HG03196 (cell line): ENCODE measurements around the gene ANO6.
"Not testable (repeated sequence)": the region's sequence is repeated elsewhere in the genome, so short reads cannot be mapped to it uniquely, and the experiment has no call there.

ENCODE experiments used
- ATAC-seq: cut with Tn5 transposase; IDR thresholded peaks from one replicate; pipeline ENCODE4 v1.9.1; 2021; ENCODE audit not compliant: unreplicated experiment

The ANO6 gene

DNA sequence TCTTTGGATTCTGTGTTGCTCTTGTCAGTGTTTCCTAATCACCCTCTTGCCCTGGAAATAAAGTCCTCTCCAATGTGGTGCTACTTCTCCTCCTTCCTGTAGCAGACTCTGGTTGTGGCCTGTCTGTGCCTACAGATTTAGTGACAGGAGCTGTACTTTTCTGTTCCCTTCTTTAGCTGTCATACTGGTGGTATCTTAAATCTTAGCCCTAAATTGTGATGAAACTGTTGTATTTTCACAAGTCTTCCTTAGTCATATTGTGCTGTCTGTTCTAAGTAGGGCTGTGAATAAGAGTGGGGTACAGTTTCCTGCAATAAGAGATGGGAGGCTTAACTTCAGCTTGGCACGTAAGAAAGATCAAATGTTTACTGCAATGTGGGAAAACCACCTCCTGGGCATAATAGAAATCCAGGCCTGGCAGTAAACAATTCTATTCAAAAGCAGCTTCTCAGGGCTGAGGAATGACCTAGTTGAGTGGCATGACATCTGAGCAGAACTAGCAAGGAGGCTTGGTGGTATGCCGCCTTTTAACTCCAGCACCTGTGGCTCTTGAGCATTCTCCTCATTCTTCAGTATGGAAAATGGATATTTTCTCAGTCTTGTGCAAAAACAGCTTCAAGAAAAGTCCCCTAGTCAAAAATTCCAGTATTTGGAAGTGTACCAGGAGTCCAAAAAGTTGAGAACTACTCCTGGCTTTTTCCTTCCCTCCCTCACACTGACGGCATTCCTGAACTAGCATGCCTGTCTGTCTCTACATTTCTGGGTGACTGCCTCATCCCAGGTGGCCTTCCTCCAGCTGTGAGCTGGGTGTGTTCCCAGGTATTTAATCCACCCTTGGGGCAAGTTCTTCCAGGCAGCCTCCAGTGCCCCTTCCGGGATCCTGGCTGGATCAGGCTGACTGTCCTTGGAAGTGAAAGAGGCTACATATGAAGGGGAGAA lies 19.5 kb downstream of the ANO6 start:
- ATAC-seq: no peak

DNA sequence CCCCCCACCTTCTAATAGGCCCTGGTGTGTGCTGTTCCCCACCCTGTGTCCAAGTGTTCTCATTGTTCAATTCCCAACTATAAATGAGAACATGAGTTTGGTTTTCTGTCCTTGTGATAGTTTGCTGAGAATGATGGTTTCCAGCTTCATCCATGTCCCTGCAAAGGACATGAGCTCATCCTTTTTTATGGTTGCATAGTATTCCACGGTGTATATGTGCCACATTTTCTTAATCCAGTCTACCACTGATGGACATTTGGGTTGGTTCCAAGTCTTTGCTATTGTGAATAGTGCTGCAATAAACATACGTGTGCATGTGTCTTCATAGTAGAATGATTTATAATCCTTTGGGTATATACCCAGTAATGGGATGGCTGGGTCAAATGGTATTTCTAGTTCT lies 20.5 kb downstream of the ANO6 start:
- ATAC-seq: not testable (repeated sequence)

DNA sequence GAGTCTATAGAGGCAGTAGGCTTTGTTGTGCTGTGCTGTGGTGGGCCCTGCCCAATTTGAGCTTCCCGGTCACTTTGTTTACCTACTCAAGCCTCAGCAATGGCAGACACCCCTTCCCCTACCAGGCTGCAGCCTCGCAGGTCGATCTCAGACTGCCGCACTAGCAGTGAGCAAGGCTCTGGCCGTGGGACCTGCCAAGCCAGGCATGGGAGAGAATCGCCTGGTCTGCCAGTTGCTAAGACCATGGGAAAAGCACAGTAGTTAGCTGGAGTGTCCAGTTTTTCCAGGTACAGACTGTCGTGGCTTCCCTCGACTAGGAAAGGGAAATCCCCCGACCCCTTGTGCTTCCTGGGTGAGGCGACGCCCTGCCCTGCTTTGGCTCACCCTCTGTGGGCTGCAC lies 26.3 kb downstream of the ANO6 start:
- ATAC-seq: no peak

DNA sequence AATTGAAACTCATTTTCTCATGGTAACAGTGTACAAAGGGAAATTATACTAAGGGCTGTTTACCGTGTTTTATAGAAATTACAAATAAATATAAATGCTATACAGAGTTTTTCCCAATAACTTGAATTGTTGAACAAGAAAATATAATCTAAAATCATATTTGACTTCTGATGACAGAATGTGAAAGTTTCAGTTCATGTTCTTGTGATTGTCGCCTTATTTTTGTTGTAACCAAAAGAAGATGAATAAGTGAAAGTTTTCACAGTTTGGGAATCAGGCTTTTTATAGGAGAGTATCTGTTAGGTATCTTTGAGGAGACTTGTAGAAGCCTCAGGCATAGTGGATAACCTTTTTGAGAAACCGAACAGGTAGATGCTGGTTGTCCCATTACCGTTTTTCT lies 28.1 kb downstream of the ANO6 start:
- ATAC-seq: no peak

DNA sequence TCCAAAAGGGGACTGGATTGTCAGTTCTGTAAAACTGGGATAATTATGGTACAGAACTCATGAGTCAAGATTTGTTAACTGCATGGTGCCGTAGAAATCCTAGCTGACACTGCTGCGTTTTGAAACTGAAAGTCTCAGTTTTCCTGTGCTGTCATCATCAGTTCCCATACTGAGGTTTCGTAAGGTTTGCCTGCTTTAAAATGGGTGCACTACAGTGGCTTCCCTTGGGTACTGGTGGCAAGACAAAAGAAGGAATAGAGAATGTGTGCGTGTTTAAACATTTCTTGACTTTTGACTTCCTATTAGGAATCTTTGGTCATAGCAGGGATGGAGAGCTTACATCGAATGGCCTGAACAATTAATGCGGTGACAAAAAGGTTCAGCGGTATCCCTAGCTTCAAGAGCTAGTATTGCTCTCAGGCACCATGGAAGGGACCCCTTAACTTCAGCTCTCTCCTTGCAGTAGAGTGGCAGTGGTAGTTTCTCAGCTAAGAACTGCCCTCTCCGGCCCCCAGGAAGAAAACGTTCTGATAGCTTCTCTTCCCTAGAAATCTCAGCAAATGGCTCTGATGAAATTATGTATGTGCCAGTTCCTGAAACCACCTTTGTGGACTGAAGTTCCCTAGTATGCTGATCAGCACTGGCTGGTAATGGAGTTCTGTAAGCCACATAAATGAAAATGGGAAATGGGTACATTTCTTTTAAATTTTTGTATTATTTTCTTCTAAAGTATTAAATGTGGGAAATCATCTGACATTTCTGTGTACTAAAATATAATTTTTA lies 28.9 kb downstream of the ANO6 start:
- peak; percentile 89 for ATAC-seq

DNA sequence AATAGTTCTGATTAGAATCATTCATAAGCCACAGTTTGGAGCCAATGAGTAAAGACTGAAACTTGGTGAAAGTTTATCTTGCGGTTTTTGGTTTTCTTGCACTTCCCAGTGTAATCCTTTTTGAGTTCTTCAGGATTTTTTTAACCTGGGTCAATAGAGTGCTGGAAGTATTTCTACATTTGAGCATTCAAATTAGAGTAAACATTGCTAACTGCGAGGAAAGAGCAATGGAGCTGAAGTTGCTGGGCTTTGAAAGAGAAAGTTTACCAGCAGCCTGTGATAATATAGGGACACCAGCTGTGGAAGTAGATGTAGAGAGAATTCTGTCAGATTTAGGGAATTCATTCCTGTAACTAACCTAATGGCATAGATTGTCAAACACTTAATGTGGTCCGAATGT lies 30.3 kb downstream of the ANO6 start:
- no peak for ATAC-seq

DNA sequence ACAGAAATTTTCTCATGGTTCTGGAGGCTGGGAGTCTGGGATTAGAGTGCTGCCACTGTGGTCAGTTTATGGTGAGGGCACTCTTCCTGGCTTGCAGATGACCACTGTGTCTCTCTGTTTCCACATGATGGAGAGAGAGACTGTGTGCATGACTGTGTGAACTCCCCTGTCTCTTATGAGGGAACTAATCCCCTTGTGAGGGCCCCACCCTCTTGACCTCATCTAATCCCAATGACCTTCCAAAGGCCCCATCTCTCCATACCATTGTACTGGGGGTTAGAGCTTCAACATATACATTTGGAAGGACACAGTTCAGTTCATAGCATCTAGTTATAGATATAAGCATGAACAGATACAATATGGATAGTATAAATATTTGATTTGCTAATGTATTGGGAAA lies 31.7 kb downstream of the ANO6 start:
- ATAC-seq: no peak

DNA sequence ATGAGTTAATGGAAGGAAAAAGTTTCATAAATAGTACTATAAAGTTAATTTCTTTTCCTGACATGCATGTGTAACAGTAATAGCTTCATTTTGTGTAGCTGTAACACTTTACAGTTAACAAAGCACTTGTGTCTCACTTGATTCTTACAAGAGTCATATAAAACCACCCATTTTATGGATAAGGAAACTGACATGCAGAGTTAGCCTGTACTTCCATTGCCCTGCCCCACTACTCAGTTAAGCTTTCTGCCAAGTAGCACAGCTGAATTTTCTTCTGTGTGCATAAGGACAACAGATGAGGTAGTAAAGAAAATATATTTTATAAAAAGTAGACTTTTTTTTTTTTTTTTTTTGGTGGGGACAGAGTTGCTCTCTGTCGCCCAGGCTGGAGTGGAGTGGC lies 32.2 kb downstream of the ANO6 start:
- ATAC-seq: no peak

DNA sequence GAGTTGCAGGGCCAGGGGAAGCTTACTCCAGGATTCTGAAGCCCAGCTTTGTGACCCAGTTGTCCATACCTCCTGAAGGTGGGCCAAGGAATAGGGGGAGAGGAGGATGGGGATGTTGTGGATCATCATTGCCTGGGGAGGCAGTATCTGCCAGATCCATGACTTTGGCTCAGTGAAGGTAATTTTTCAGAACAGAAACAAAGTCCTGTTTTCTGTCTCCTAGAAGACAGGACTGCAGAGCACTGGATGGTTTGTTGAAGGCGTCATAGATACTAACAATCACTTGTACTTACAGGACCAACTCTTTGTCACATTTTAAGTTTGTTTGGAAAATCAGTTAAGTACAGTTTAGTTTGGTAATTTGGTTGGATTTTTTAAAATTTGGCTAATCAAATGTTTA lies 38.4 kb downstream of the ANO6 start:
- no peak for ATAC-seq

DNA sequence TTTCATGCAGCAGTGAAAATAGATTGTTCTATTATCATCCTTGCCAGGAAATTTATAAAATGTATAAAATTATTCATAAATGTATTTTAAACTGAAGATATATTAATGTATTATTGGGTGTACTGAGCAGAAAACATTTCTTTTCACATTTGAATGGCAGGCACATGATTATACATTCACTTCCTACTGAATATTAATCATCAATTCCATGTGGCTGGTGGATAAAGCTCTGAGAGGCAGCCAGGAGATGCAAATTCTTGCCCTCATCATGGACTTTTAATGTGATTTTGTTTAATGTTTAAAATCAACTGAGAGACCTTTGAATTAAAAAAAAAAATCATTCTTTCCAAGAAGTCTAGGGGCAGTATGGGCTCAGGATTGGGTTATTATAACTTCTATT lies 40.8 kb downstream of the ANO6 start:
- ATAC-seq: peak; percentile 15

DNA sequence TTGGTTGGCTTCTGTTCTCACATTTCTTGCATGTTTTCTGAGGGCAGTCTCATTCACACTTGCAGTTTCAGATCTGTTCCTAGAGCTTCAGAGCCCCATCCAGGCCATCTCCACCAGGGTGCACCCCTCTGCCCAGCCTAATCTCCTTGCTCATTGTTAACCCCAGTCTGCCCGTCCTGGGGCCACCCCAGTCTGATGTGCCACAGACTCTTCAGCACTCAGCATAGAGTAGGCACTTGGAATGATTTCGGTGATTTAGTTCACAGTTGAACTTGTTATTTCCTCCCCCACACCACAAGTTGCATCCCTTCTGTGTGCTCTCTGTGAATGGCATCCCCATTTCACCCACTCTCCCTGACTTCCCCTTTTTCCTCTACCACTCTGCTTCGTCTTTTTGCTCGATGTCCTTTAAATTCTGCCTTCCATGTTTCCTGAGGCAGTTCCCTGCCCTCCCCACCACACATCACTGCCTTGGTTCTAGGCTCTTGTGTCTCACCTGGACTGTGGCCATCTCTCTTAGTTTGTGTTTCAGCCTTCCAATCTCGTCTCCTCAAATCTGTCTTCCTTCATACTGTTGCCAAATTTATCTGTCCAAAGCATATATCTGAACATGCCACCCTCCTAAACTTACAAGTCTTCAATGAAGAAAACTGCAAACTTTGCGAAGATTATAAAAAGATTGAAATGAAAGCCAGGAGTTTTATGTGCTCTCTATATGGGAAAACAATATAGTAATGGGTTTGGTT lies 41.5 kb downstream of the ANO6 start:
- peak; percentile 81 for ATAC-seq

DNA sequence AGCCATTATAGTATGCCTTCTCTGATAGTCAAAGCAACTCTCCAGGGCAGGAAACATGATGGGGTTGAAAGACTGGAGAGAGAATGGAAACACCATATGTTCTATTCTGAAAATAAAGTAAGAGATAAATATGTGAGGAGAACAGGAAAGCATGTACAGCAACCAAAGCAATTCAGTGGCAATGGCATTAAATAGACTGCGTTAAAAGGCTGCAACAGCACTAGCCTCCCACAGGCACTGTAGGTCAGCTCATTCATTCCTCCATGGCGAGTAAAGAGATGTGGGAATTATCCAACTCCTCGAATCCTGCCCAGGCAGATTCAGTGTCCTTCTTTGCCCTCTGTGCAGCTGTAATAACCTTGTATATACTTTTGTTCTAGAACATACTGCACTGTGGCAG lies 43.8 kb downstream of the ANO6 start:
- no peak for ATAC-seq

DNA sequence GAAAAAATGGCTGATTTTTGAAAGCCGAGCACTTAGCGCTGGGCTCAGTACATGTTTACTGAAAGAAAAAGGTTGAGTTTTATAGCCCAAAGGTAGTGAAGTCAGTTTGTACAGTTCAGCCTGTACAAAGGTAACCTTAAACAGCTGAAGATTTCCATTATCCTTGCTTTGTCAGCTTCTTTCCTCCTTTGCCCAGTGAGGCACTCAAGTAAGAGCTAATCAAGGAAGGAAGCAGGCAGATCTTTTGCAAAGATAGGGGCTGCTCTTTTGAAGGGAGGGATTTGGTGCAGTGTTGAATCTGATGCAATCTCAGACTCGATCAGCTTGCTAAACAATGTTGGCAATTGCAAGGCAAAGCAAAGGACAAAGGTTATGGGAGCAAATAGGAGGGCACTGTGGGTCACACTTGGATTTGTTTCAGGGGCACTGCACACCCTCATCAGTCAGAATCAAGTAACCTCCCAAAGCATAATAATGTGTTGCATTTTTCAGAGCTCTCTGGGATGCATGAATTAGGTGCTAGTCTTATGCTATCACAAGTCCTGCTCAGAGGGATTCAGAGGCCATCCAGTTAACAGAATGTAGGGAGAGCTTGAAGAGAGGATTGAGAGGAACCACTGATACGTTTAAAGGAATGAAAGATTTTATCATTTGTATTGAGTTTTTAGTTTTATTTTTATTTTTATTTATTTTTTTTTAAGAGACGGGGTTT lies 44.4 kb downstream of the ANO6 start:
- no peak for ATAC-seq

DNA sequence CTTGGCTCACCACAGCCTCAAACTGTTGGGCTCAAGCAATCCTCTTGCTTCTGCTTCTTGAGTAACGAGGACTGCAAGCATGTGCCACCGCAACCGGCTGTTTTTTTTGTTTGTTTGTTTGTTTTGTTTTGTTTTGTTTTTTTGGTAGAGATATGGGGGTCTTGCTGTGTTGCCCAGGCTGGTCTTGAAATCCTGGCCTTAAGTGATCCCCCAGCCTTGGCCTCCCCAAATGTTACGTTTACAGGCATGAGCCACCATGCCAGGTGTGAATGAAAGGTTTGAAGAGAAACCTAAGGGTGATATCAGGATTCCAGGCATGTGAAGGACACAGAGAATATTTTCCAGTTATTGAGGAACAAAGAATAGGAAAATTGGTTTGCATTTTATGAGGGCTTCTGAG lies 45.0 kb downstream of the ANO6 start:
- no peak for ATAC-seq

DNA sequence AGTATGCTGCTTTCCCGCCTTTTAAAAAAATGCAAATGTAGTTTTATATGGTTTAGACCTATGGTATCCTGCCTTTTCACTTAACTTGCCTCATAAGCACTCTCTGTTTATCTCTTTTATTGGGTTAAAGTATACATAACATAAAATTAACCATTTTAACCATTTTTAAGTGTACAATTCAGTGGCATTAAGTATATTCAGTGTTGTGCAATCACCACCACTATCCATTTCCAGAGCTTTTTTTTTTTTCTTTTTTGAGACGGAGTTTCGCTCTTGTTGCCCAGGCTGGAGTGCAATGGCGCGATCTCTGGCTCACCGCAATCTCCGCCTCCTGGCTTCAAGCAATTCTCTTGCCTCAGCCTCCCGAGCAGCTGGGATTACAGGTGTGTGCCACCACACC lies 46.3 kb downstream of the ANO6 start:
- not testable (repeated sequence) for ATAC-seq

DNA sequence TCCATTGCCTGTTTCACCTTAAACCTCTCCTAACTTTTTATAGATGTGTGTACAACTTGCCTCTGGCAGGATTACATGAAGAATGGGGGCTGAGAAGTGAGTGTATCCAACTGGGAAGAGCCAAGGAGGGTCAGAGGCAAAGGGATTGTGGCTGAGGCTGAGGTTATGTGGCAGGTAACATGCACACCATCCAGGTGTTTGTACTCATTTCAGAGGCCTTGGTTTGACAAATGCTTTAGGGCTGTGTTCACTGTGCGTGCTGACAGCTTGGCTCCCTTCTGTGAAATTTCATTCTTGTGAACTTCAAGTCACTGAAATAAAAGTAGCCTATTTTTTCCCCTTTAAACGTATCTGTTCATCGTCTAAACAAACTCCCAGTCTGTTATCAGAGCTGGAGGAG lies 47.7 kb downstream of the ANO6 start:
- ATAC-seq: no peak

DNA sequence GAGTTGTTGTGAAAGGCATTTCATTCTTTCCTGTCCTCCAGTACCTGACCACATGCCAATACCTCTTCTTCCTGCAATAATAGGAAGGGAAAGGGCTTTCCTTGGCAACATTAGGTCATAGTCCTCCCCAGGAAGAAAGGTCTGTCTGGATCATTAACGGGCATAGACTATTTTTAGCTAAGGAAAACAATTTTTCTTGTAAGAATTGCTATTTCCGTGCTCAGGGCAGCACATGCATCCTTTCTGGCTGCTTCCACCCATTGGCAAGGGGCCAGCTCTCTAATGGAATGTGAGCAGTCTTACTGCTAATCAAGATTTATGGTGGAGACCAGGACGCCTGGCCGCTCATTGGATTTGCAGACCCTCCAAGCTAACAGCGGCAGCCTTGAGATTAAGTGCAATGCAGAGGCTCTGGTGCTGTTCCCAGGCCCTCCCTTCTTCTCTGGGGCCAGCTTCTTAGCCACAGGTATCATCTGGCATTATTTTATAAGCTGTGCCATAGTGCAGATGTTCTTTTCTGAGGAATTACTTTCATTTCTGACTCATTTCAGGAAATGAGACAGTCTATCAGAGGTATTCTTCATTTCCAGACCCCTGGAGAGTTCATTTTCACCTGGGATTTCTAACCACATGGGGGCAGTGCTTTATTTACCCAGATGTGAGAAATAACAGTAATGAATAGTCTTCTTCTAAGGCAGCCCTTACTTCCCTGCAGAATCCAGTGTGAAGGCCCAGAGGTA lies 52.9 kb downstream of the ANO6 start:
- ATAC-seq: peak; percentile 62

DNA sequence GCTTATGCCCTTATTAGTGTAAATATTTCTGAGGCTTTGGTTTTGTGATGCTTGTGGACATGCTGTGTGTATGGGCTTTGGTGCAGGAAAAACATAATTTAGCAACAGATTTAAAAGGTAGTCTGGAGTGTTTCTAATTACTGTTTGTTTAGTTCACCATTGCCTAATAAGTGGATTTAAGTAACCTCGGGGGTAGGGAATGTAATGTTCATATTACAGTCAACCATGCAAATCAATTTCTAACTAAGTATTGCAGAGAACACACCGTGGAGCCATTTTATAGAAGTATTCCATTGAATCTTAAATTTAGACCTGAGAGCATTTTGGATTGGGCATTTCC lies 53.5 kb downstream of the ANO6 start:
- no peak for ATAC-seq

DNA sequence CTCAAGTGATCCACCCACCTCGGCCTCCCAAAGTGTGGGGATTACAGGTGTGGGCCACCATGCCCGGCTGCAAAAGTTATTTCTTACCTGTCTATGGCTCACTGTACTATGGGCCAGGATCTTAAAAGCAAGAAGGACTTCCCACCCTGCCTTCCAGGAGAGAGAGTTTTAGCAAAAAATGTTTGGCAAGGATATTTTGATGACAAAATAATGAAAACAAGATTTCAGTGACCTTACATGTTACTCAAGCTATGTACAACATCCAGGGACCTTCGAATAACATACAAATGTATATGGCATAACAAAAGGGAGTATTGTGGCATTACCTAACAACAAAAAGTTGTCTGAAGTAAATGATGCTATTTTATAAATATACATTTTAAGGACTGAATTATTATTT lies 55.1 kb downstream of the ANO6 start:
- no peak for ATAC-seq

DNA sequence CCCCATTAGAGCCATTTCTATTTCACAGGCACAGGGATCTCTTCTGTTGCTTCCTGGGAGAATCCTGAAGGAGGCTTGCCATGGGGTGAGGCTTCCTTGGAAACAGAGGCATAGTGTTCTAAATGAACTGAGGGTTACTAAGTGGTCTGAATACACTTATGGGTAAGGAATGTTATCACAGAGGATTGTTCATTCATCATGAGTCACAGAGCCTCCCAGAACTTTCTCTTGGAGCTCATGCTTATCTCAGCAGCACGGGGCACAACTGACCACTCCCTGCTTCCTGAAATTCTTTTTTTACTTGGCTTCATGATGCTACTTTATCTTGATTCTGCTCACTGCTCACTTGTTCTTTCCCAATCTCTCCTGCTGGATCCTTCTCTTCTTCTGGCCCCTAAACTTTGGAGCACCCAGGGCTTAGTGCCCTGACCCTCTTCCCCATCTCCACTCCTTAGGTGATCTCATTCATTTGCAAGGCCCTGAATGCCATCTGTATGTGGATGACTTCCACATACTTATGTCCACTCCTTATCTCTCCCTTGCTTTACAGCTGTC lies 57.9 kb downstream of the ANO6 start:
- ATAC-seq: no peak
